ENCODE measurements around the gene ARID1B. TPM values are rescaled to one million over a fixed set of nuclear protein-coding genes. Genes with fewer than 3 reads are reported as not detected.

ARID1B gene
- total RNA-seq, 1 donor from 2014 or later = 93.8 TPM

DNA sequence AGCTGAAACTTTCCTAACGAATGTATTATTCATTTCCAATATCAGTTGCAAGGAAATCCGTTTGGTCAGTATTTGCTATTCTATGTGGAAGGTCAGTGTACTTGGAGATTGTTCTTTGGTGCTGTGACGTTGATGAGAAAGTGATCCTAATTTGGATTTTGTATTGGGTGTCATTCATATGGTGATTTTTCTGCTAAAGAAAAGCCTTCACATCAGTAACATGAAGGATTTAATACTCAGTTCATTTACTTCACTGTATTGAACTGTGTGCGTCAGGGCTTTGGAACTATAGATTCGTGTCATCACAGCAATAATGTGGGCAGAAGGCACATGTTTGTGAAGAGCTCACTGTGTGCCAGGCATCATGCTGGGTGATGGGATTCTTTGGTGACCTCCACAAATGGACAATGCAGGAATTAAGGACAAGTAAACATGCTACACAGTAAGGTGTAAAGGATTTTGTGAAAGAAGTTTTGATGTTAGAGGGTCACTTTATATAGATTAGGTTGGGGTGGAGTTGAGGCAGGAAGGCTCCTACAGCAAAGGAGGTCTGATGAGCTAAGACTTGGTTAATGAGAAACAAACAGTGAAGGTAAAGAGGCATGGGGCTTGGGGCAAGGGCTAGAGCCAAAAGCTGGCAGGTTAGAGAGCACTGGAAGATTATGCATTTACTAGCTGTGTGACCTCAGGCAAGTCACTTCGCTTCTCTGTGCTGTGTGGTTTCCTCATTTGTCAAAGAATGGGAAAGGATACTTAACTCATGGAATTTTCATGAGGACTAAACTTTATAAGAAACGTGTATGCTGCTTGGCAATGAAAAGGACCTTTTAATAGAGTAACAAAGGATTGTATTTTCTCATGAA lies 12.1 kb downstream of the ARID1B start:
- intact Hi-C loops (cut with micrococcal nuclease) = no loop called here

DNA sequence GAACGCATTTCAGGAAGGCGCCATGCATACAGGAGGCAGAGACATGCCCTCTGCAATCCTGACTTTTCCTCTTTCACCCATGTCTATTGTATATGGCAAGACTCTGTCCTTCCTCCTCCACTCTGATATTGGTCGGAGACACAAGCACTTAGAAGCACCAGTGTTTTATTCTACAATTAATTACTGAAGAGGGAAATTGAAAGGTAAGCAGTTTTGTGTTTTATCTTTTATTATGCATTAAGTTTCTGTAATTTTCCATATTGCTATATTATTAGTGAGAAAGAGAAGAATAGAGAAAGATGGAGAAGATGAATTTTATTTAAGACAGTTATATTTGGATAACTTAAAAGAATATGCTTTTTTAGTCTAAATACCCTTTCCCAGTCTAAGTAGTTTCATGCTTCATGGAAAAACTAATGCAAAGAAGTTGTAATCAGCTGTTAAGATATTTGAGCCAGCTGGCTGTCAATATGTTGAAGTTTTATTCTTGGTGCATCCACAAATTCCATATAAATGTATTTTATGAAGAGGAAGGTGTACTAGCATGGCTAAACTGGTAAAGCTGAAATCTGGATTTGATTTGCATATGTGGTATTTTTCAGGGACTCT lies 13.6 kb downstream of the ARID1B start:
- intact Hi-C loops (cut with micrococcal nuclease) = no loop called here

DNA sequence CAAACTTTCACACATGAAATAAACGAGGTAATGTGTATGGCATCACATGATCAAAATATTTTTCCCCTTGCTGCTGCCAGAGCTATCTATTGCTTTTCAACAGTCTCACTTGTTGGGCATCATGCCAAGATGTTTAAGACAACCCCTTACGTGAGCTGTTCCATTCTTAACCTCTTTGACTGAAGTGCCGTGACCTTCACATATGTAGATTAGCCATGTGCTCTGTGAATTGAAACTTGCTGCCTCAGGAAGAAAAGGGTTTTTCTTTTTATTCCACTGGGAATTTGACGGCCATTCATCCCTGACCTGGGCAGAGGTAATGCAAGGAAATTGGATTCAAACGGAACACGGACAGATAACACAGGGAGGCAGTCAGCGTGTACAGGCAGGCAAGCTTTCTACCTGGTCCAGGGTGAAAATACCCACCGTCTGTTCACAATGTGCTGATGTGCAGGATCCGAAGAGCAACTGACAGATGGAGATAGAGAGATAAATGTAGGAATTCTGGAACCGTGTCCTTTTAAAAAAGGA lies 14.2 kb downstream of the ARID1B start:
- intact Hi-C loops (cut with micrococcal nuclease) = no loop called here

- intact Hi-C loops (cut with micrococcal nuclease) = no loop called here
Measured at GRCh38 chr6:156793200-156793599, 16.0 kb downstream of the ARID1B start.

GRCh38 chr6:156794546-156795354 lies 17.6 kb downstream of the ARID1B start:
- intact Hi-C loops (cut with micrococcal nuclease) = no loop called here

GRCh38 chr6:156795825-156796224 lies 18.6 kb downstream of the ARID1B start:
- intact Hi-C loops (cut with micrococcal nuclease) = no loop called here

DNA sequence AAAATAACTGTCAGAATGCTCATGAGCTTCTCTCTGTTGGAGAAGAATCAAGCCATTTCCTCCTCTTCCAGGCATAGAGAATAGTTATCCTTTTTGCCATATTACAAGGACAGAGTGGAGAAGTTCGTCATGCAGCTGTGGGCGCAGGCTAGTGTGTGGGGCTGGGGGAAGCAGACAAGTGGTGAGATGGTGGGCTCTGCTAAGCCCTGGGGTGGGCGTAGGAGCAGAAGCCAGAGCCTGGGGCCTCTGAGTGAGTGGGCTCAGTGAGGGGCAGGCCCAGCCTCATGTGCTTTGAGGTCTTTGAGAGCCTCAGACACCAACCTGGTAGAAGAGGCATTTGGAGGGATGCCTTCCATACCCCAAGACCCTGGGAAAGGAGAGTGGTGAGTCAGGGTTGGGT lies 19.4 kb downstream of the ARID1B start:
- intact Hi-C loops (cut with micrococcal nuclease) = no loop called here

- intact Hi-C loops (cut with micrococcal nuclease) = no loop called here
Measured at GRCh38 chr6:156797901-156798735, 20.9 kb downstream of the ARID1B start.

GRCh38 chr6:156801712-156802111 lies 24.5 kb downstream of the ARID1B start:
- intact Hi-C loops (cut with micrococcal nuclease) = no loop called here

GRCh38 chr6:156803353-156803752 lies 26.2 kb downstream of the ARID1B start:
- intact Hi-C loops (cut with micrococcal nuclease) = no loop called here

DNA sequence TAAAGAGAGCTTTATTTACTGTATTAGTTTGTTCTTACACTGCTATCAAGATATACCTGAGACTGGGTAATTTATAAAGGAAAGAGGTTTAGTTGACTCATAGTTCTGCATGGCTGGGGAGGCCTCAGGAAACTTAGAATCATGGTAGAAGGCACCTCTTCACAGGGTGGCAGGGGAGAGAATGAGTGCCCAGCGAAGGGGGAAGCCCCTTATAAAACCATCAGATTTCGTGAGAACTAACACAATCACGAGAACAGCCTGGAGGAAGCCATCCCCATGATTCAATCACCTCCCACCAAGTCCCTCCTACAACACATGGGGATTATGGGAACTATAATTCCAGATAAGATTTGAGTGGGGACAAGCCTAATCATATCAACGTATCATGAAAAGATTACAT lies 27.2 kb downstream of the ARID1B start:
- intact Hi-C loops (cut with micrococcal nuclease) = no loop called here

- intact Hi-C loops (cut with micrococcal nuclease) = no loop called here
Measured at GRCh38 chr6:156806155-156806554, 29.0 kb downstream of the ARID1B start.

GRCh38 chr6:156807028-156807427 lies 29.9 kb downstream of the ARID1B start:
- intact Hi-C loops (cut with micrococcal nuclease) = no loop called here

GRCh38 chr6:156807795-156808194 lies 30.6 kb downstream of the ARID1B start:
- intact Hi-C loops (cut with micrococcal nuclease) = no loop called here

- intact Hi-C loops (cut with micrococcal nuclease) = no loop called here
Measured at GRCh38 chr6:156808287-156808686, 31.1 kb downstream of the ARID1B start.

- intact Hi-C loops (cut with micrococcal nuclease) = no loop called here
Measured at GRCh38 chr6:156809034-156809433, 31.9 kb downstream of the ARID1B start.

- intact Hi-C loops (cut with micrococcal nuclease) = no loop called here
Measured at GRCh38 chr6:156809446-156810178, 32.4 kb downstream of the ARID1B start.

GRCh38 chr6:156814036-156814581 lies 36.9 kb downstream of the ARID1B start:
- intact Hi-C loops (cut with micrococcal nuclease) = no loop called here

GRCh38 chr6:156816505-156816904 lies 39.3 kb downstream of the ARID1B start:
- intact Hi-C loops (cut with micrococcal nuclease) = no loop called here

Measured in T-helper 1 cell treated with Interleukin-12 subunit alpha and Interleukin-12 subunit beta and Interleukin-4 antibody, amounts not matched to agents 30 ng/mL and 1 ng/mL, for 36 hours (primary cell).